NCI-H1694 (cell line): ENCODE measurements around the gene ITGB1BP2.
A peak's percentile ranks its signal among the peaks of the same experiment; 100 is the strongest.
"Not testable (repeated sequence)": the region's sequence is repeated elsewhere in the genome, so short reads cannot be mapped to it uniquely, and the experiment has no call there.

Experiments used
- DNase-seq: peaks from one replicate; lab custom pipeline; 2025; lab: John Stamatoyannopoulos, UW

ITGB1BP2 gene

GRCh38 chrX:71301195-71301924, at the start of gene ITGB1BP2:
ITGB1BP2 (plus strand) TSS chrX:71301750; CDS start chrX:71301807, 57 bp downstream.
- DNase-seq, result no peak

DNA sequence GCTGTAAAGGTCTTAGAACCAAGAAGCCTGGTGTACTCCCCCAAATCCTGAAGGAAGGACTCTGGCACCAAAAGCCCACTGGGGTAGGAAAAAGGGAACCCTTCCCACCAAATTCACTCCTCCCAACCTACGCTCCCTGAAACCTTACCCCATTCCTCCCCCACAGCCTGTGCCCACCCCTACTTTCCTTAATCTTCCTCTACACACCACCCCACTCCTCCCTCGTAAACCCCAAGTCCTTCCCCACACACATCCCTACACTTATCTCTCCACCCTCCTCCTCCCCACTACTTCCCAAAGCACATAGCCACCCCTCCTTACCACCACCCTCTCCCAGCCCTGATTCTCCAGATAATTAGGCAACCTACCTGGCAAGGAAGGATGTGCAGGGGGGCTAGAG, 49.3 kb upstream of the ITGB1BP2 start:
- no peak for DNase-seq

DNA sequence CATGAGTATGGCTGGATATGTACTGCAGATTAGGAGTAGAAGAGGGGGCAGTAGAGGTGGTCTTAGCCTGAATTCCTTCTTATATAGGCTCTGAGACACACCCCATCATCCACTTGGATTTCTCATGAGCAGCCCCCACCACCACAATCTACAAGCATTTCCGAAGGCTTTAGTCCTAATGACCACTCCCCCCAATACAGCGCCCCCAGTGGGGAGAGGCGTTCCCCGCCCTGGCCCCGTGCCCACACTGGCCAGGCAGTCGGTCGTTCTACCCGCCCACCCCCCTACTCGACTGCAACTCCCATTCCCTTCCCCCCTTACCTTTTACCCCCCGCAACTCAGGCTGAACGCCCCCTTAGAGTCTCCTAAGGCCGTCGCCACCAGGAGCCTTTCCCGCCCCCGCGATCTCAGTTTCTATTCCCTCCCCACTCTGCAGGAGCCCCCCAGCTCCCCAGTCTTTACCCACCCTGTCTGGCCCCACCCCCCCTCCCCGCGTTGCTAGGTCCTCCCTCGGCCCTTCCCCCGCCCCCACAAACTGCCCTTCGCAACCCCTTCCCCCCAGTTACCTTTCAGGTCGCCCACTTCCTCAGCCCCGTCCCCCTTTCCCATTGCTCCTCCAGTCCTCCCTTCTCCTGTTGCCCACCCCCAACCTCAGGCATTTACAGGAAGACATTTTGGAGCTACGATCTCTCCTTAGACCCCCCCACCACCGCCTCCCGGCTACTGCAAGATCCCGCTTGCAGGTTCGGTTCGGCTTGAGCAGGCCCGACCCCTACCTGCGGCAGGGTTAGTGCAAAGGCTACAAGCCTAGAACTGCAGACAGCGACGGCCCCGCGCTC, 48.1 kb upstream of the ITGB1BP2 start:
- no peak for DNase-seq

GRCh38 chrX:71254092-71254963, 47.2 kb upstream of the ITGB1BP2 start, which contains the start of gene ZMYM3:
ZMYM3 (minus strand) TSS chrX:71254140; CDS start chrX:71253255, 885 bp downstream.
- peak; percentile 82 for DNase-seq

- no peak for DNase-seq
Measured at GRCh38 chrX:71256051-71256450, 45.5 kb upstream of the ITGB1BP2 start.

DNA sequence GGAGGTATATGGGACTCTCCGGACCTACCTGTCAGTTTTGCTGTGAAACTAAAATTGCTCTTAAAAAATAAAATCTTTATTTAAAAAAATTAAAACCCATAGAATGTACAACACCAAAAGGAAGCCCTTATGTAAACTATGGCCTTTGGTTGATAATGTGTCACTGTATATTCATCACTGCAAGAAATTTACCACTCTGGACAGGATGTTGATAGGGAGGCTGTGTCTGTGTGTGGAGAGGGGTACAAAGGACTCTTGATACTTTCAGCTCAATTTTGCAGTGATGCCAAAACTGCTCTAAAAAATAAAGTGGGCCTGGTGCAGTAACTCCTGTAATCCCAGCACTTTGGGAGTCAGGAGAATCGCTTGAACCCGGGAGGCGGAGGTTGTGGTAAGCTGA, 44.7 kb upstream of the ITGB1BP2 start:
- DNase-seq, result no peak

DNA sequence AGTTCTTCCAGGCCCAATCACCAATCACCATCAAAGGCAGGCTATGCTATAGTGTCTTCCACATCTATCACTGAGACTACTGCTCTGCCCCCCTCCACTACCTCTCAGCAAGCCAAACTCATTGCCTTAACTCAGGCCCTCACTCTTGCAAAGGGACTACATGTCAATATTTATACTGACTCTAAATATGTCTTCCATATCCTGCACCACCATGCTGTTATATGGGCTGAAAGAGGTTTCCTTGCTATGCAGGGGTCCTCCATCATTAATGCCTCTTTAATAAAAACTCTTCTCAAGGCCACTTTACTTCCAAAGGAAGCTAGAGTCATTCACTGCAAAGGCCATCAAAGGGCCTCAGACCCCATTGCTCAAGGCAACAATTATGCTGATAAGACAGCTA, 32.9 kb upstream of the ITGB1BP2 start:
- not testable (repeated sequence) for DNase-seq

DNA sequence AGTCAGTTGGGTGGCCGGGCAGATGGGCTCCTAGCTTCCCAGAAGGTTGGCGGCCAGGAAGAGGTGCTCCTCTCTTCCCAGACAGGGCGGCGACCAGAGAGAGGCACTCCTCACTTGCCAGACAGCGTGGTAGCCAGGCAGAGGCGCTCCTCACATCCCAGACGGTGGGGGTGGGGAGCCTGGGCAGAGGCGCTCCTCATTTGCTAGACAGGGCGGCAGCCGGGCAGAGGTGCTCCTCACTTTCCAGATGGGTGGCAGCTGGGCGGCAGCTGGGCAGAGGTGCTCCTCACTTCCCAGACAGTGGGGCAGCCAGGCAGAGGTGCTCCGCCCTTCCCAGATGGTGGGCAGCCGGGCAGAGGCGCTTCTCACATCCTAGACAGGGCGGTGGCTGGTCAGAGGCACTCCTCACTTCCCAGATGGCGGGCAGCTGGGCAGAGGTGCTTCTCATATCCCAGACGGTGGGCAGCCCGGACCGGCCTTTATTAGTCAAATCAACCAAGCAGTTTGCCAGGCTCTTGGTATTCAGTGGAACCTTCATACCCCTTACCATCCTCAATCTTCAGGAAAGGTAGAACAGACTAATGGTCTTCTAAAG, 31.7 kb upstream of the ITGB1BP2 start:
- no peak for DNase-seq

DNA sequence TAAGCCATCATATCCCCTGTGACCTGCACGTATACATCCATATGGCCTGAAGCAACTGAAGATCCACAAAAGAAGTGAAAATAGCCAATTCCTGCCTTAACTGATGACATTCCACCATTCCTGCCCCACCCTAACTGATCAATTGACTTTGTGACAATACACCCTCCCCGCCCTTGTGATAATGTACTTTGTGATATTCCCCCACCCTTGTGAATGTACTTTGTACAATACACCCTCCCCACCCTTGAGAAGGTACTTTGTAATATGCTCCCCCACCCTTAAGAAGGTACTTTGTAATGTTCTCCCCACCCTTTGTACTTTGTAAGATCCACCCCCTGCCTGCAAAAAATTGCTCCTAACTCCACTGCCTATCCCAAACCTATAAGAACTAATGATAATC, 29.2 kb upstream of the ITGB1BP2 start:
- not testable (repeated sequence) for DNase-seq

DNA sequence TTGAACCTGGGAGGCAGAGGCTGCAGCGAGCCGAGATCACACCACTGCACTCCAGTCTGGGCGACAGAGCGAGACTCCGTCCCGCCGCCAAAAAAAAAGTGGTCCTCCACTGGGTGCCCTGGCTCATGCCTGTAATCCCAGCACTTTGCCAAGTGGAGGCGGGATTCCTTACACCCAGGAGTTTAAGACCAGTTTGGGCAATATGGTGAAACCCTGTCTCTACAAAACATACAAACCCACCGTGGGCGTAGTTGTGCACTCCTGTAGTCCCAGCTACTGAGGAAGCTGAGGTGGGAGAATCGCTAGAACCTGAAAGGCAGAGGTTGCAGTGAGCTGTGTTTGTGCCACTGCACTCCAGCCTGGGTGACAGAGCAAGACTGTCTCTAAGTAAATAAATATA, 20.2 kb upstream of the ITGB1BP2 start:
- not testable (repeated sequence) for DNase-seq

GRCh38 chrX:71282514-71283402, 18.8 kb upstream of the ITGB1BP2 start:
- DNase-seq, result no peak

DNA sequence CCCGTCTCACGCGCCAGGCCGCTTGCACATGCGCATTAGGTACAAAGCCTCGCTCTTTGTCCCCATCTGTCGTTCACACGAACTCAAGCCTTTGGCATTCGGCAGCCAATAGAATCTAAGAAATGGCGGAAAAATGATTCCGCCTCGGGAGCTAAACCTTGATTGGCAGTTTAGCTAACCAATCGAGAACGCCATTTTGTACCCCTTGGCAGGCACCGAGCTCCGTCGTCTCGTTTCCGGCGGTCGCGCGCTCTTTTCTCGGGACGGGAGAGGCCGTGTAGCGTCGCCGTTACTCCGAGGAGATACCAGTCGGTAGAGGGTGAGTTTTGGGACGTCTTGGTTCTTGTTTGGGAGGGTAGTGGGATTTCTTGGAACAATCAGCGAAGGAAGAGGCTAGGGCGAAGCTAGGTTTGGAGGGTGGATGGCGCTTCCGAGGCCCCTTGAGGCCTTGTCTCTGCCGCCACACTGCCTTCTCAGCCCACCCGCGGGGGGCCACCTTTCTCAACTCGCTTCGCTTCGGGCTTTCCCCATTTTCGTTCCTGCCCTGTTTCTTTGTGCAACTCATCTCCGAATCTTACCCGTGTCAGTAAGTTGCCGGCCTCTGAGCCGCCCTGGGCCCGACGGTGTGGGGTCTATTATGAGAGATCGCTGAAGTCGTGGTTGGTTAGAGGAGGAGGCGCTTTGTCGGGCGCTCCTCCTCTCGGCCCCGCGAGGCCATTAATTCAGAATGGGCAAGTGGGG, 18.0 kb upstream of the ITGB1BP2 start, which contains the start of gene NONO:
Gene NONO (plus strand): TSS at position 233 of the 741 bp plus-strand sequence. CDS start 7,003 bp downstream, outside the sequence.
- DNase-seq, result peak; percentile 97

- DNase-seq, result no peak
Measured at GRCh38 chrX:71285929-71286328, 15.6 kb upstream of the ITGB1BP2 start.

GRCh38 chrX:71291381-71291780, 10.2 kb upstream of the ITGB1BP2 start:
- no peak for DNase-seq

DNA sequence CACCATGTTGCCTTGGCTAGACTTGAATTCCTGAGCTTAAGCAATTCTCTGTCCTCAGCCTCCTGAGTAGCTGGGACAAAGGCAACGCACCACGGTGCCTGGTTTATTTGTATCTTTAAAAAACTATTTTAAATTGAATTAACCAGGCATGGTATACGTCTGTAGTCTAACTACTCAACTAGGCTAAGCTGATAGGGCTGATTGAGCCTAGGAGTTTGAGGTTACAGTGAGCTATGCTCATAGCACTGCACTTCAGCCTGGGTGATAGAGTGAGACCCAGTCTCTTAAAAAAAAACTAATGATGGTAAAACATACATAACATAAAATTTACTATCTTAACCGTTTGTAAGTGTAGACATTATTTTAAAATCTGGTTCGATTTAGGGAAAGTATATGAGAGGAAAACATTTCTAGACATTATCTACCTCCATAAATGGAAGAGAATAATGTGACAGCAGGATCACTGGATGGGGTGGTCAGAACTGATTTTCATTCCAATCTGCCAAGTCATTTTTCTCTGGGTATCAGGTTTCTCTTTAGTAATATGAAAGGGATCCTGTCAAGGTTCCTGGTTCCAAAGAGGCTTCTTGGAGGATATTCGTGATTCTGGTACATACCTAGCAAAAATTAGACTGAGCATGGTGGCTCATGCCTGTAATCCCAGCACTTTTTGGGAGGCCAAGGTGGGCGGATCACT, 8.7 kb upstream of the ITGB1BP2 start:
- DNase-seq, result no peak

GRCh38 chrX:71296806-71297205, 4.7 kb upstream of the ITGB1BP2 start:
- DNase-seq, result no peak

GRCh38 chrX:71298119-71298518, 3.4 kb upstream of the ITGB1BP2 start:
- no peak for DNase-seq

- DNase-seq, result not testable (repeated sequence)
Measured at GRCh38 chrX:71300064-71300463, 1.5 kb upstream of the ITGB1BP2 start.

GRCh38 chrX:71300495-71300894, 1.1 kb upstream of the ITGB1BP2 start:
- DNase-seq, result not testable (repeated sequence)
